GM18909 (cell line): ENCODE measurements around the gene DACH2.
A peak's percentile ranks its signal among the peaks of the same experiment; 100 is the strongest.

Experiments
- ATAC-seq: cut with Tn5 transposase; IDR thresholded peaks from one replicate; pipeline ENCODE4 v1.9.1; 2021; ENCODE audit warnings: mild to moderate bottlenecking; ENCODE audit not compliant: unreplicated experiment, poor library complexity

DACH2 gene

GRCh38 chrX:86714441-86714840 lies 566.2 kb downstream of the DACH2 start:
- no peak for ATAC-seq

GRCh38 chrX:86724277-86724676 lies 576.0 kb downstream of the DACH2 start:
- no peak for ATAC-seq

GRCh38 chrX:86747091-86747490 lies 598.8 kb downstream of the DACH2 start:
- ATAC-seq, result no peak

- ATAC-seq, result no peak
These were observed 657.0 kb downstream of the DACH2 start for GRCh38 chrX:86805241-86805640.

GRCh38 chrX:86806786-86807185 lies 658.5 kb downstream of the DACH2 start:
- ATAC-seq, result peak; percentile 58

- ATAC-seq, result no peak
These were observed 661.4 kb downstream of the DACH2 start for GRCh38 chrX:86809651-86810050.

GRCh38 chrX:86829786-86830185 lies 681.5 kb downstream of the DACH2 start:
- ATAC-seq, result no peak

GRCh38 chrX:86830685-86831084 lies 682.4 kb downstream of the DACH2 start:
- no peak for ATAC-seq

GRCh38 chrX:86845101-86845500 lies 696.9 kb downstream of the DACH2 start:
- no peak for ATAC-seq
